ENCODE results near the gene RHOH. TPM values are rescaled to one million over a fixed set of nuclear protein-coding genes. Genes with fewer than 3 reads are reported as not detected.

Gene RHOH
- total RNA-seq, 2 donors from 2014 or later = 3.2 to 4.2 TPM

GRCh38 chr4:40185830-40186664 lies 10.8 kb upstream of the RHOH start:
- intact Hi-C loops (cut with DNase I) = no loop called here
- DNase-seq (ENCODE audit: low spot score) = no peak

- DNase-seq (ENCODE audit: low spot score) = no peak
- intact Hi-C loops (cut with DNase I) = no loop called here
These were observed 10.2 kb upstream of the RHOH start for GRCh38 chr4:40186665-40187014.

- intact Hi-C loops (cut with DNase I) = no loop called here
These were observed 9.4 kb upstream of the RHOH start for GRCh38 chr4:40187386-40187906.

GRCh38 chr4:40190019-40190418 lies 6.8 kb upstream of the RHOH start:
- intact Hi-C loops (cut with DNase I) = no loop called here
- DNase-seq (ENCODE audit: low spot score) = no peak

More at GRCh38 chr4:40187386-40187906, 9.4 kb upstream of the RHOH start:
- no peak for DNase-seq (ENCODE audit: low spot score)

- DNase-seq (ENCODE audit: low spot score) = no peak
- intact Hi-C loops (cut with DNase I) = no loop called here
These were observed 6.4 kb upstream of the RHOH start for GRCh38 chr4:40190465-40190864.

GRCh38 chr4:40190880-40191815 lies 5.7 kb upstream of the RHOH start:
- DNase-seq (ENCODE audit: low spot score) = no peak
- intact Hi-C loops (cut with DNase I) = no loop called here

- DNase-seq (ENCODE audit: low spot score) = no peak
- intact Hi-C loops (cut with DNase I) = no loop called here
These were observed 4.5 kb upstream of the RHOH start for GRCh38 chr4:40192114-40193015.

- no peak for DNase-seq (ENCODE audit: low spot score)
- intact Hi-C loops (cut with DNase I) = no loop called here
These were observed 3.7 kb upstream of the RHOH start for GRCh38 chr4:40193016-40193571.

GRCh38 chr4:40193578-40193977 lies 3.3 kb upstream of the RHOH start:
- intact Hi-C loops (cut with DNase I) = no loop called here
- DNase-seq (ENCODE audit: low spot score) = no peak

GRCh38 chr4:40194602-40195161 lies 2.1 kb upstream of the RHOH start:
- intact Hi-C loops (cut with DNase I) = no loop called here
- DNase-seq (ENCODE audit: low spot score) = no peak

- intact Hi-C loops (cut with DNase I) = no loop called here
- no peak for DNase-seq (ENCODE audit: low spot score)
These were observed 1.4 kb upstream of the RHOH start for GRCh38 chr4:40195182-40196177.

GRCh38 chr4:40196272-40196671 lies 559 bp upstream of the RHOH start:
- intact Hi-C loops (cut with DNase I) = no loop called here
- no peak for DNase-seq (ENCODE audit: low spot score)

GRCh38 chr4:40197879-40198689 lies 1.3 kb downstream of the RHOH start:
- intact Hi-C loops (cut with DNase I) = no loop called here

GRCh38 chr4:40199179-40199670 lies 2.4 kb downstream of the RHOH start:
- DNase-seq (ENCODE audit: low spot score) = no peak
- intact Hi-C loops (cut with DNase I) = no loop called here

More at GRCh38 chr4:40197879-40198689, 1.3 kb downstream of the RHOH start:
- no peak for DNase-seq (ENCODE audit: low spot score)

- DNase-seq (ENCODE audit: low spot score) = no peak
- intact Hi-C loops (cut with DNase I) = no loop called here
These were observed 3.4 kb downstream of the RHOH start for GRCh38 chr4:40199999-40200874.
